Measurements from ENCODE around the gene SLC35G6. TPM values are rescaled to one million over a fixed set of nuclear protein-coding genes. Genes with fewer than 3 reads are reported as not detected.

SLC35G6 gene
- total and polyA plus RNA-seq, 2 of the 13 experiments (the other 11 are each of a cell fraction or from before 2014, with no cell fraction given), result 0.07 TPM; not detected in 1

GRCh38 chr17:7511108-7511507 is 29.9 kb downstream of the SLC35G6 start:
- H3K4me2 ChIP-seq (ENCODE audit: low read depth, low read length), result no peak overlapping the region
- H3K9me3 ChIP-seq (ENCODE audit: low read length), result no peaks in the 10 kb centered on the region
- DNase-seq (ENCODE audit: low spot score), result no peak
- intact Hi-C loops (cut with micrococcal nuclease; ENCODE audit: unreplicated experiment) (no loop called here), in situ Hi-C loops (cut with HindIII; ENCODE audit: extremely low pct_ligation_motif_present, low pct_unique_long_range_greater_than_20kb) (loop anchor here (5.0 kb wide), 1 partner anchor 46 kb away; the partner anchor contains the start of gene TNFSF13)
- H3K4me1 ChIP-seq (ENCODE audit: insufficient read depth, low read length), result peaks cover 3% of the 10 kb centered on the region
- ChIA-PET CTCF (ENCODE audit: low intra/inter-chr PET ratio, low total read pairs) (no interaction called here), POLR2A (no interaction called here)
- BruUV-seq (replicated peaks), result no TSS peak
- no peak overlapping the region for H2AFZ ChIP-seq (ENCODE audit: low read length)
- H3K27ac ChIP-seq (ENCODE audit: extremely low read length, insufficient read depth, low read length), result no peak overlapping the region
- no peak overlapping the region for H3K9ac ChIP-seq (ENCODE audit: insufficient read depth, low read depth, low read length)
- ATAC-seq, result no peak
- TF ChIP-seq ZNF780A (CRISPR knock-in tag; IDR thresholded peaks at IDR 0.05) (no peak), KDM4B (CRISPR knock-in tag; IDR thresholded peaks at IDR 0.05) (no peak), AGO2 (optimal IDR thresholded peaks at IDR 0.05; ENCODE audit: low read depth, low read length) (peak; percentile 49), ZBTB1 (CRISPR knock-in tag; IDR thresholded peaks at IDR 0.05; ENCODE audit: borderline replicate concordance) (no peak), POLR2A (IDR thresholded peaks at IDR 0.05; ENCODE audit: insufficient read depth in 1 of 2, low read depth in 2 of 2, low read length in 2 of 2) (peak in 1 of 2 experiments; percentile 11; a peak in 1 of 4 replicates), SNAPC5 (CRISPR knock-in tag; IDR thresholded peaks at IDR 0.05; ENCODE audit: borderline replicate concordance) (no peak)
- H3K36me3 ChIP-seq (replicated peaks in 1 of 2; ENCODE audit: control insufficient read depth in 1 of 2, insufficient read depth in 2 of 2, low read length in 2 of 2), result peaks cover 34 to 71% of the 10 kb centered on the region in 2 experiments
- 93% methylated on average over 8 of the region's 10 CpGs for WGBS (ENCODE audit: low lambda C conversion rate)
- H3K4me3 ChIP-seq (replicated peaks in 1 of 3; ENCODE audit: insufficient read depth in 1 of 3, low read depth in 2 of 3, low read length in 3 of 3), result no peak overlapping the region
- no peaks in the 10 kb centered on the region for H3K79me2 ChIP-seq (ENCODE audit: insufficient read depth, low read length)
- no peaks in the 10 kb centered on the region for H4K20me1 ChIP-seq (ENCODE audit: insufficient read depth, low read length)
- H3K27me3 ChIP-seq (ENCODE audit: control insufficient read depth in 1 of 2, insufficient read depth in 2 of 2, low read length in 2 of 2), result no peaks in the 10 kb centered on the region
- FAIRE-seq, result no peak

- no peaks in the 10 kb centered on the region for H4K20me1 ChIP-seq (ENCODE audit: insufficient read depth, low read length)
- H3K9ac ChIP-seq (ENCODE audit: insufficient read depth, low read depth, low read length), result no peak overlapping the region
- intact Hi-C loops (cut with micrococcal nuclease; ENCODE audit: unreplicated experiment) (no loop called here), in situ Hi-C loops (cut with HindIII; ENCODE audit: extremely low pct_ligation_motif_present, low pct_unique_long_range_greater_than_20kb) (loop anchor here (5.0 kb wide), 1 partner anchor 45 kb away; the partner anchor contains the start of gene TNFSF13)
- H3K36me3 ChIP-seq (replicated peaks in 1 of 2; ENCODE audit: control insufficient read depth in 1 of 2, insufficient read depth in 2 of 2, low read length in 2 of 2), result peaks cover 34 to 62% of the 10 kb centered on the region in 2 experiments
- CTCF ChIA-PET (ENCODE audit: low intra/inter-chr PET ratio, low total read pairs), result no interaction called here
- FAIRE-seq, result no peak
- POLR2A ChIA-PET, result no interaction called here
- no peak overlapping the region for H3K27ac ChIP-seq (ENCODE audit: extremely low read length, insufficient read depth, low read length)
- H3K9me3 ChIP-seq (ENCODE audit: low read length), result no peaks in the 10 kb centered on the region
- no peak overlapping the region for H3K4me2 ChIP-seq (ENCODE audit: low read depth, low read length)
- no TSS peak for BruUV-seq (replicated peaks)
- TF ChIP-seq ZNF740 (CRISPR knock-in tag; IDR thresholded peaks at IDR 0.05) (0 out of 2 replicates have a peak, but pooled peaks have one; percentile 27), ZNF598 (CRISPR knock-in tag; IDR thresholded peaks at IDR 0.05; ENCODE audit: borderline replicate concordance) (no peak), AGO2 (optimal IDR thresholded peaks at IDR 0.05; ENCODE audit: low read depth, low read length) (peak; percentile 67)
- ATAC-seq, result no peak; the same call in 2 of the 3 replicates
- DNase-seq (ENCODE audit: low spot score), result no peak
- no peak overlapping the region for H3K4me3 ChIP-seq (replicated peaks in 1 of 3; ENCODE audit: insufficient read depth in 1 of 3, low read depth in 2 of 3, low read length in 3 of 3)
- H2AFZ ChIP-seq (ENCODE audit: low read length), result no peak overlapping the region
- 97% methylated on average over 9 of the region's 15 CpGs for WGBS (ENCODE audit: low lambda C conversion rate)
- H3K27me3 ChIP-seq (ENCODE audit: control insufficient read depth in 1 of 2, insufficient read depth in 2 of 2, low read length in 2 of 2), result no peaks in the 10 kb centered on the region
- H3K4me1 ChIP-seq (ENCODE audit: insufficient read depth, low read length), result peaks cover 5% of the 10 kb centered on the region
- no peaks in the 10 kb centered on the region for H3K79me2 ChIP-seq (ENCODE audit: insufficient read depth, low read length)
These were observed 30.9 kb downstream of the SLC35G6 start for GRCh38 chr17:7512105-7512504.

Measured in HepG2 (cell line).